ENCODE data around the gene MT1H. TPM values are rescaled to one million over a fixed set of nuclear protein-coding genes. Genes with fewer than 3 reads are reported as not detected.

The MT1H gene
- total RNA-seq, 1 donor from 2014 or later, result not detected

DNA sequence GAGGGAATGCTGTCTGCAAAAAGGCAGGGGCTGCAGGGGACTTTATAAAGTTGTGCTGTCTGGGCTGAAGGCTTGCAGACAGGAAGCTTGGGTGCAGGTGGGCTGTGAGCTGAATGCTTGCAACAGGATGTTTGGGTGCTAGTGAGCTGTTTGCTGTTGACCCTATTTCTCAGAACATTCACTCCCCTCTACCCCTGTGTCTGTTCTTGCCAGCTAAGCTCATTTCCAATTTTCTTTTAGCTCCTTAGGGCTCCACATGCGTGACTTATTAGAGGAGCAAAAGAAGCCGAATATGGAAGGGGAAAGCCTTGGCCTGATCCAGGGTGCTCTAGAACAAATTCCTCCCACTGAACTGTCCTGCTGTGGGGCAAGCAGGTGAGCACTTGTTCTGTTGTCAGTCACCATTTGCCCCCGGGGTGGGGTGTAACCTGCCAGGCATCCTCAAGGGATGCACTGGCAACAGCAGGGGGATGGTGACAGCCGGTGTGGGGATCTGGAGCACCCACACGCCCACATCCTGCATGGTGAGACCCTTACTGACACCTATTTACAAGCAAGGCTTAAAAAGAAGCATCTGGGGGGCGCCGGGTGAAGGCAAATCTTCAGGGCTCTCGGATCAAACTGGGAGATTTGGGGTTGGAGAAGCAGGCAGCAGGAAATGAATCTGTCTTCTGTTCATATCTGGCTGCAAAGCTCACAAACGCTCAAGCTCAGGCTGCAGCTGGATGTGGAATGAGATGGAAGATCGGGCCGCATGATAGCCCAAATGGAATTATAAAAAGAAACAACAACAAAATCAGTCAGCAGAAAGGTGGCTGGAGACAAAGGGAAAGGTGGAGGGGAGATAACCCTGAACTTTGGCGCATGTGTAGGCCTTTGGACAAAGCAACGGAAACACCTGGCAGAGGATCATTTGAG, 39.2 kb downstream of the MT1H start:
- Mint-ChIP-seq H3K4me3 (ENCODE audit: unreplicated experiment) (no peak overlapping the region), H3K27ac (ENCODE audit: unreplicated experiment) (no peak overlapping the region), H3K9me3 (ENCODE audit: low read depth) (no peaks in the 10 kb centered on the region), H3K4me1 (ENCODE audit: low read depth) (no peaks in the 10 kb centered on the region), H3K36me3 (ENCODE audit: low read depth) (no peaks in the 10 kb centered on the region), H3K27me3 (ENCODE audit: low read depth) (no peaks in the 10 kb centered on the region)
- DNase-seq (ENCODE audit: low spot score), result no peak
- TF ChIP-seq, protein P1, sequence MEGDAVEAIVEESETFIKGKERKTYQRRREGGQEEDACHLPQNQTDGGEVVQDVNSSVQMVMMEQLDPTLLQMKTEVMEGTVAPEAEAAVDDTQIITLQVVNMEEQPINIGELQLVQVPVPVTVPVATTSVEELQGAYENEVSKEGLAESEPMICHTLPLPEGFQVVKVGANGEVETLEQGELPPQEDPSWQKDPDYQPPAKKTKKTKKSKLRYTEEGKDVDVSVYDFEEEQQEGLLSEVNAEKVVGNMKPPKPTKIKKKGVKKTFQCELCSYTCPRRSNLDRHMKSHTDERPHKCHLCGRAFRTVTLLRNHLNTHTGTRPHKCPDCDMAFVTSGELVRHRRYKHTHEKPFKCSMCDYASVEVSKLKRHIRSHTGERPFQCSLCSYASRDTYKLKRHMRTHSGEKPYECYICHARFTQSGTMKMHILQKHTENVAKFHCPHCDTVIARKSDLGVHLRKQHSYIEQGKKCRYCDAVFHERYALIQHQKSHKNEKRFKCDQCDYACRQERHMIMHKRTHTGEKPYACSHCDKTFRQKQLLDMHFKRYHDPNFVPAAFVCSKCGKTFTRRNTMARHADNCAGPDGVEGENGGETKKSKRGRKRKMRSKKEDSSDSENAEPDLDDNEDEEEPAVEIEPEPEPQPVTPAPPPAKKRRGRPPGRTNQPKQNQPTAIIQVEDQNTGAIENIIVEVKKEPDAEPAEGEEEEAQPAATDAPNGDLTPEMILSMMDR (IDR thresholded peaks at IDR 0.05), result no peak

DNA sequence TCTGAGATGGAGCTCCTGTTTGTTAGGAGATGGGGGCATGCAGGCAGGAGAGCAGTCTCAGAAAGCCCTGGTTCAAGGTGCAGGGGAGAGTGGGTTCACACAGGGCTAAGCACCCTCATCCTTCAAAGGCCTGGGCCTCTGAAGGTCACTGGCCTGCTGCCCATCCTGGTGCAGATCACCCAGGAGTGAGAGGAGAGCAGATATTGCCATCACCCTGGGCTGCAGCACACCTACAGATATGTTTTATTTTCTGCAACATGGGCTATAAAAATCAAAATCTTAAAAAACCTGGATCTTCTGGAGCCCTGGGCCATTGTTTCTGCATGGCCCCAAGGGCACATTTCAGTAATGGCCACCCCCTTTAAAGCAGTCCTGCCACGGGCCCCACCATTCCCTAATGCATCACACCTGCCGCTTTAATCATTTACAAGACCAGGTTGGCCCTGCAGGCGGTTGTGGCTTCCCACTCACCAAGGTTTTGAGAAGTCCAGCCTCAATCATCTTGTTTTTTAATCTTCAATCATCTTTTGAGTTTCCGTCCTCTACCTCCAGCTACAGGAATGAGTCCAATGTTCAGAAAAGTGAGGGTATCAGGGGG, 39.9 kb downstream of the MT1H start:
- TF ChIP-seq, protein P1 (IDR thresholded peaks at IDR 0.05), result no peak
- Mint-ChIP-seq H3K27me3 (ENCODE audit: low read depth) (no peaks in the 10 kb centered on the region), H3K4me3 (ENCODE audit: unreplicated experiment) (no peak overlapping the region), H3K4me1 (ENCODE audit: low read depth) (no peaks in the 10 kb centered on the region), H3K27ac (ENCODE audit: unreplicated experiment) (no peak overlapping the region), H3K36me3 (ENCODE audit: low read depth) (no peaks in the 10 kb centered on the region), H3K9me3 (ENCODE audit: low read depth) (no peaks in the 10 kb centered on the region)
- no peak for DNase-seq (ENCODE audit: low spot score)

DNA sequence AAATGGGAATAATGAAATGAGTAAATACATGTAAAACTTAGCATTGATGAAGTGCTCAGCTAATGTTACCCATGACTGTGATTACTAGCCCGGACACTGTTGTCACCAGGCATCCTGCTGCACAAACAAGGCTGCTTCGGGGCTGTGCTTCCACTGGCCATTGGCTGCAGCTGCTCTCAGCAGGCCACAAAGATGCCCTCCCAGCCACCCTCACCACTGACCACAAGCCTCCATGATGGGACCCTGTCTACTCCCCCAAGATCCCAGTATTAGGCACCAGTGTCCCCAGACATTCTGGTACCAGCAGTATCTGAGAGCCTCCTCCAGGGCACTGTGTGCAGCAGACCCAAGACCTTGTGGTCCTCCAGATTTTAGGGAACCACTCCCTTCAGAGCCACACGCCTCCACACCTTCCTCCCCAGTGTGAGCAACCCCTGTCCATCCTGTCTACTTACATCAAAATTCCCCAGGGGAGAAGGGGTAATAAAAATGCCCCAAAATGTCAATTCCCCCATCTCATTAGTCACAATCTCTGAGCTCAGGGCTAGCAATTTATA, 40.6 kb downstream of the MT1H start:
- Mint-ChIP-seq H3K4me1 (ENCODE audit: low read depth) (no peaks in the 10 kb centered on the region), H3K36me3 (ENCODE audit: low read depth) (no peaks in the 10 kb centered on the region), H3K27ac (ENCODE audit: unreplicated experiment) (no peak overlapping the region), H3K27me3 (ENCODE audit: low read depth) (no peaks in the 10 kb centered on the region), H3K4me3 (ENCODE audit: unreplicated experiment) (no peak overlapping the region), H3K9me3 (ENCODE audit: low read depth) (no peaks in the 10 kb centered on the region)
- TF ChIP-seq, protein P1 (IDR thresholded peaks at IDR 0.05), result no peak
- DNase-seq (ENCODE audit: low spot score), result no peak

DNA sequence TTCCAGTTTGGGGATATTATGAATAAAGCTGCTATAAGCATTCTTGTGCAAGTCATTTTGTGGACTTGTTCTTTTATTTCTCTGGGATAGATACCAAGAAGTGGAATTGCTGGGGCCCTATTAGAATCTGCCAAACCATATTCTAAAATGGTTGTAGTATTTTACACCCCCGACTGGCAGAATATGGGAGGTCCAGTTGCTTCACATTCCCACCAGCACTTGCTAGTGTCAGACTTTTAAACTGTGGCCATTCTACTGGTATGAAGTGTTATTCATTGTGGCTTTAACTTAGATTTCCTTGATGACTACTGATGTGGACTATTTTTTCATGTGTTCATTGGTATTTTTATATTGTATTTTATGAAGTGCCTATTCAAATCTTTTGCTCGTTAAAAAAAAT, 42.2 kb downstream of the MT1H start:
- no peaks in the 10 kb centered on the region for H3K36me3 Mint-ChIP-seq (ENCODE audit: low read depth)
- TF ChIP-seq, protein P1 (IDR thresholded peaks at IDR 0.05), result no peak
- H3K27me3 Mint-ChIP-seq (ENCODE audit: low read depth), result no peaks in the 10 kb centered on the region
- no peak overlapping the region for H3K27ac Mint-ChIP-seq (ENCODE audit: unreplicated experiment)
- H3K4me1 Mint-ChIP-seq (ENCODE audit: low read depth), result no peaks in the 10 kb centered on the region
- no peak overlapping the region for H3K4me3 Mint-ChIP-seq (ENCODE audit: unreplicated experiment)
- DNase-seq (ENCODE audit: low spot score), result no peak
- no peaks in the 10 kb centered on the region for H3K9me3 Mint-ChIP-seq (ENCODE audit: low read depth)

DNA sequence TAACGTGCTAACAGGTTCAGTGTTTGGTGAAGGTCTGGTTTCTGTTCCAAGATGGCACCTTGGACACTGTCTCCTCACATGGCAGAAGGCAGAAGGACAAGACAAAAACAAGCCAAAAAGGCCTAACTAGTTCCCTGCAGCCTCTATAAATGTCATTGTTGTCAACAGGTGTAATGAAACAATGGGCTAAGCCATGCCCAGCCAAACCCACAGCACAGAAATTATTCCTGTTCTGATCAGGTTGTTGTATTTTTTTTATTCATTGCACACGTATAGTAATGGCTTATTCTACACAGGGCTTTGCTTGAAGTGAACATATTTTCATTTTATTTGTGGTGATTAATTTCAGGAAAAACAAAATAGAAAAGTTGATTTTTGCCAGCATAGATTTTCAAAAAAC, 44.2 kb downstream of the MT1H start:
- Mint-ChIP-seq H3K4me3 (ENCODE audit: unreplicated experiment) (no peak overlapping the region), H3K36me3 (ENCODE audit: low read depth) (no peaks in the 10 kb centered on the region), H3K27ac (ENCODE audit: unreplicated experiment) (no peak overlapping the region), H3K4me1 (ENCODE audit: low read depth) (no peaks in the 10 kb centered on the region), H3K27me3 (ENCODE audit: low read depth) (no peaks in the 10 kb centered on the region), H3K9me3 (ENCODE audit: low read depth) (no peaks in the 10 kb centered on the region)
- DNase-seq (ENCODE audit: low spot score), result no peak
- TF ChIP-seq, protein P1 (IDR thresholded peaks at IDR 0.05), result no peak

Data from chondrocyte (in vitro differentiated cells).